Epithelial cell of esophagus (primary cell): Measurements from ENCODE around the gene ASB14.

ENCODE experiments used
- DNase-seq: peaks from one replicate; pipeline ENCODE4 v3.0.0; 2010; ENCODE audit warnings: low read depth
- H3K4me3 ChIP-seq: 2 replicates; pipeline ENCODE4 v1.5.1; 2011; ENCODE audit warnings: mild to moderate bottlenecking, low read length, control low read depth
- TF ChIP-seq, protein P1 (sequence below): IDR thresholded peaks from 2 replicates; pipeline ENCODE4 v1.5.1; 2011; ENCODE audit warnings: low read depth, mild to moderate bottlenecking, low read length, control low read depth, inconsistent platforms; ENCODE audit not compliant: insufficient read depth; ENCODE audit errors: missing control alignments

The ASB14 gene

DNA sequence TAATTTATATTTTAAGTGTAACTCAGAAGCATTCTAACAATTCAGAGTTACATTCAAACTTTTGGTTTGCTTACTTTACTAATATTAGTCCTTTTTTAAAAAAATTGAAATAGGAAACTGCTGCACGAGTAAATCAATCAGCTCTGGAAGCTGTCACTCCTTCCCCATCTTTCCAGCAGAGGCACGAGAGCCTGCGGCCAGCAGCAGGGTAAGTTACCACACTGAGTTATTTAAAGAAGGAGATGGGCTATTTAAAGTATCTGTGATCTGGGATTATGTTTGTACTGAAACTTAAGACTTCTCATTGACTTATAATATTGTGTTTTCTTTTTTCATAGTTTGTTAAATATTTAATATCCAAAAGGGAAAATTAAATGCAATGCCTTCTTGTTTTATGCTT is 35.6 kb downstream of the ASB14 start:
- TF ChIP-seq, protein P1, sequence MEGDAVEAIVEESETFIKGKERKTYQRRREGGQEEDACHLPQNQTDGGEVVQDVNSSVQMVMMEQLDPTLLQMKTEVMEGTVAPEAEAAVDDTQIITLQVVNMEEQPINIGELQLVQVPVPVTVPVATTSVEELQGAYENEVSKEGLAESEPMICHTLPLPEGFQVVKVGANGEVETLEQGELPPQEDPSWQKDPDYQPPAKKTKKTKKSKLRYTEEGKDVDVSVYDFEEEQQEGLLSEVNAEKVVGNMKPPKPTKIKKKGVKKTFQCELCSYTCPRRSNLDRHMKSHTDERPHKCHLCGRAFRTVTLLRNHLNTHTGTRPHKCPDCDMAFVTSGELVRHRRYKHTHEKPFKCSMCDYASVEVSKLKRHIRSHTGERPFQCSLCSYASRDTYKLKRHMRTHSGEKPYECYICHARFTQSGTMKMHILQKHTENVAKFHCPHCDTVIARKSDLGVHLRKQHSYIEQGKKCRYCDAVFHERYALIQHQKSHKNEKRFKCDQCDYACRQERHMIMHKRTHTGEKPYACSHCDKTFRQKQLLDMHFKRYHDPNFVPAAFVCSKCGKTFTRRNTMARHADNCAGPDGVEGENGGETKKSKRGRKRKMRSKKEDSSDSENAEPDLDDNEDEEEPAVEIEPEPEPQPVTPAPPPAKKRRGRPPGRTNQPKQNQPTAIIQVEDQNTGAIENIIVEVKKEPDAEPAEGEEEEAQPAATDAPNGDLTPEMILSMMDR, result no peak
- H3K4me3 ChIP-seq, result no peak overlapping the region
- DNase-seq, result no peak

DNA sequence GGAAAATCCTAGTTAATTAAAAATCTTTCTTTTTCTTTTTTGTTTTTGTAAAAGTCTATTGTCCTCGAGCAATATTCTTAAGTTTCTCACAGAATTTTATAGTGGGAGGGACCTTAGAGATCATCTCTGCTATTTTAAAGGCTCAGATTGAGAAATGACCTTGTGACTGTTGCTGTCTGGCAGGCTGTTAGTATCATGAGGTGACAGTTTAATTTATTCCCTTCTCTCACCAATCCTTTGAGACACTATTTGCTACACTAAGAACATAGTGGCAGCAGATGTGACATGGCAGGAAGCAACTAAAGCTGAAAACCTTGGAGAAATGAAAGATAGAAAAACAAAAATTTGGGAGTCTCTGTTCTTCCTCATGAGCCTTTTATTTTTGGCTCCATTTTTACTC is 40.1 kb downstream of the ASB14 start:
- TF ChIP-seq, protein P1, result no peak
- H3K4me3 ChIP-seq, result no peak overlapping the region
- DNase-seq, result no peak

DNA sequence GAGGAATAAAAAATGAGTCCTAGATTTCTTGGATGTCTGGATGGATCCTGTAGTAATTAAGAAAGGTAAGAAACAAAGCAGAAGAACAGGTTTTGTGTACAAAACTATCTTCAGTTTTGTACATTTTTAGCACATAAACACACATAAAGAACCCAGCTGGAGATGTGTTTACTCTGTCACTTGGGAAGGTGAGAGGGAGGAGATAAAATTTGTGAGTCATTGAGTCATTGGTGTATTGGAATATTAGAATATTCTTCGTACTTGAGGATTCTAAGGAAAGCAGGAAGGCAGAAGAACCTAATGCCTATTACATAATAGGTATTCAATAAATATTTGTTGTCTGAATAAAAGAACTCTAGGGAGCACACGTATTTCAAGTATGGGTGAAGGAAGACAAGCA is 47.5 kb downstream of the ASB14 start:
- TF ChIP-seq, protein P1, result no peak
- H3K4me3 ChIP-seq, result no peak overlapping the region
- no peak for DNase-seq

DNA sequence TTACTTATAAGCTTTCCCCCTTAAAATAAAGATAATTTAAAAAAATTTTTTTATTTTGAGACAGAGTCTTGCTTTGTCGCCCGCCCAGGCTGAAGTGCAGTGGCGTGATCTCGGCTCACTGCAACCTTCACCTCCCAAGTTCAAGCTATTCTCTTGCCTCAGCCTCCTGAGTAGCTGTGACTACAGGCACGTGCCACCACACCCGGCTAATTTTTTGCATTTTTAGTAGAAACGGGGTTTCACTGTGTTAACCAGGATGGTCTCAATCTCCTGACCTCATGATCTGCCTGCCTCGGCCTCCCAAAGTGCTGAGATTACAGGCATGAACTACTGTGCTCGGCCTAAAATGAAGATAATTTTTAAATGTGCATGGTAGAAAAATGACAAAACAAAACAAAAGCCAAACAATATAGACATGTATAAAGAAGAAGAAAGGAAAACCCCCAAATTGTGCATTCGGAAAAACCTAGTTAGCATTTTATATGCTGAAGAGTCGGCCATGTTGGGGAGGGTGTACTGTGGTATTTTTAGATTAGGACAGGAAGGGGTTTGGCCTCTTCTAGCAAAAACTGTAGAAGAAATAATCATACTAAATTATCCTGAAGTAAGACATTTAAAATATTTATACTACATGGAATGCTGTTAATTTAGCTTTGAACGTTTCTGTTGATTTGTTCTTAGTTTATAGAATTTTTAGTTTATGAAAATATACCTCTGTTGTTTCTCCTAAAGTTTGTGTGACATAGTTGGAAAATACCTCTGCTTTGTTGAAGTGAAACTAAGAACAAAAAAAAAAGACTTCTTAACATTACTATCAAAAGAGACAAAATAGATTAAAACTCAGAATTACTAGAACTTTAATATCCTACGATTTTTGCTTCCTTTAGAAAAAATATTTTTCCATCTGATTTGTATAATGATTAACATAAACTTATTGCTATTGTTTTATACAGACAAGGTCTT is 57.6 kb downstream of the ASB14 start:
- TF ChIP-seq, protein P1, result no peak
- no peak for DNase-seq
- H3K4me3 ChIP-seq, result no peak overlapping the region

DNA sequence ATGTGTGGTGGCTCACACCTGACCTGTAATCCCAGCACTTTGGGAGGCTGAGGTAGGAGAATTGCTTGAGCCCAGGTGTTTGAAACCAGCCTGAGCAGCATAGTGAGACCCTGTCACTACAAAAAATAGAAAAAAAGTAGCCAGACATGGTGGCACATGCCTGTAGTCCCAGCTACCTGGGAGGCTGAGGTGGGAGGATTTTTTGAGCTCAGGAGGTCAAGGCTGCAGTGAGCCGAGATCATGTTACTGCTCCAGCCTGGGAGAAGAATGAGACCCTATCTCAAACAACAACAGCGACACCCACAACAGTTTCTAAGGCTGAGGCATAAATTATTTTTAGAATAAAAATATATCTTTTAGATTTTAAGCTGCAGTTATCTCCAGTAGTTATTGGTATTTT is 58.7 kb downstream of the ASB14 start:
- no peak for DNase-seq
- TF ChIP-seq, protein P1, result no peak
- no peak overlapping the region for H3K4me3 ChIP-seq

DNA sequence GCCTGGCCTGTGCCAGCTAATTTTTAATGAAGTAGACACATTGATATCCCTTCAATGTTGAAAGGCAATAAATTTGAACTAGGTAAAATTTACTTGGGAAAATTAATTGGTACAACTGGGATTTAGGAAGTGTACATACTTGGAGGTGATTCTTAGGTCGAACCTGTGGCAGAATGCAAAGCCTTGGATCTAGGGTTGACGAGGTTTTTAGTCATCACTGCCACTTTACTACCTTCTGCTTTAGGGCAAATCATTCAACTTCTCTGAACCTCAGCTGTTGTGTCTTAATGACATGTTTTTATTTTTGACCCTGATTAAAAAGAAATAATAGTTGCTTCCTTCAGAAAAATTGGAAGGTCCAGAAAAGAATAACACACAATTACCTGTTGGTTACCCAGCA is 62.5 kb downstream of the ASB14 start:
- peak; percentile 62 for DNase-seq
- H3K4me3 ChIP-seq, result no peak overlapping the region
- TF ChIP-seq, protein P1, result no peak
